ENCODE results near the gene COL4A6. TPM values are rescaled to one million over a fixed set of nuclear protein-coding genes. Genes with fewer than 3 reads are reported as not detected.

COL4A6 gene
- total and polyA plus RNA-seq, 2 of the 8 experiments (the other 6 are each of a cell fraction or from before 2014, with no cell fraction given) = 5.9 to 11.8 TPM

DNA sequence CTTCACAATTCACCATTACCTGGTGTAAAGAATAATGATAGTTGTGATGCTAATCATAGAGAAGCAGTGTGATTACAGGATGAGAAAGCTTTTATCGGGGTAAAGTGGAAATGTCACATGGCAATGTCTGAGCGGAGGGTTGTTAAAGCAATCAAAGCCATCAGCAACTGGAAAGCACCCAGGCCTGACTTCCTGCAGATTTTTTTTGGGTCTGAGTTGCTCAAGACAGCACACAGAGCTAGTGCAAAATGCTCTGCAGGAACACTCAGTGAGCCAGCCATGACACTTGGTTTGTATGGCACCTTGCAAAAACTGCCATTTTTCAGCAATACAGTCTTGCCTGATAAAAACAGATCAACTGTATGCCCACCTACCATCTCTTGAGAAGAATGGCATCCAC lies 152.9 kb downstream of the COL4A6 start:
- Histone ChIP-seq H2AFZ (ENCODE audit: low read length) (no peak overlapping the region), H2BK15ac (ENCODE audit: low read length) (no peak overlapping the region), H4K5ac (ENCODE audit: insufficient read length, low read depth, low read length) (no peak overlapping the region), H3K4me1 (replicated peaks in 1 of 4; ENCODE audit: control insufficient read depth in 3 of 4, insufficient read depth in 4 of 4, low read length in 3 of 4) (no peaks in the 10 kb centered on the region), H3K4ac (replicated peaks; ENCODE audit: insufficient read length, low read depth, low read length) (no peak overlapping the region), H3K27me3 (replicated peaks in 1 of 4; ENCODE audit: control insufficient read depth in 3 of 4, extremely low read depth in 1 of 4, insufficient read depth in 3 of 4, low read length in 3 of 4) (no peaks in the 10 kb centered on the region), H4K91ac (replicated peaks; ENCODE audit: insufficient read length, low read length) (no peak overlapping the region), H3K9me3 (ENCODE audit: insufficient read depth in 2 of 2, low read depth in 1 of 2, low read length in 1 of 2) (no peaks in the 10 kb centered on the region), H3K79me2 (ENCODE audit: control insufficient read depth in 1 of 2, insufficient read depth in 2 of 2, low read length in 2 of 2) (no peaks in the 10 kb centered on the region), H2BK12ac (ENCODE audit: low read depth, low read length) (no peak overlapping the region), H3K36me3 (ENCODE audit: control insufficient read depth in 2 of 4, insufficient read depth in 4 of 4, low read length in 3 of 4) (no peaks in the 10 kb centered on the region), H4K20me1 (replicated peaks in 1 of 2; ENCODE audit: control insufficient read depth in 1 of 2, insufficient read depth in 2 of 2, low read length in 2 of 2) (no peaks in the 10 kb centered on the region), H2BK20ac (ENCODE audit: low read length) (no peak overlapping the region), H2BK120ac (replicated peaks; ENCODE audit: low read depth, low read length) (no peak overlapping the region), H4K8ac (ENCODE audit: extremely low read depth, insufficient read depth, low read length) (no peak overlapping the region), H3K4me3 (ENCODE audit: extremely low read depth in 1 of 4, insufficient read depth in 2 of 4, low read depth in 3 of 4, low read length in 4 of 4) (no peak overlapping the region), H3K27ac (ENCODE audit: low read depth, low read length) (no peak overlapping the region), H2BK5ac (ENCODE audit: low read depth, low read length) (no peak overlapping the region), H2AK5ac (ENCODE audit: low read depth, low read length) (no peak overlapping the region), H3K23me2 (ENCODE audit: low read depth, low read length) (no peaks in the 10 kb centered on the region), H3K4me2 (ENCODE audit: insufficient read depth in 1 of 2, low read depth in 2 of 2, low read length in 2 of 2) (no peak overlapping the region), H3K56ac (replicated peaks; ENCODE audit: insufficient read length, low read depth, low read length) (no peak overlapping the region), H3K79me1 (ENCODE audit: low read depth, low read length) (no peaks in the 10 kb centered on the region), H3K18ac (ENCODE audit: extremely low read depth, low read length) (no peak overlapping the region), H3K23ac (ENCODE audit: insufficient read length) (no peak overlapping the region), H3K9ac (replicated peaks in 1 of 4; ENCODE audit: extremely low read depth in 1 of 4, low read depth in 3 of 4, low read length in 3 of 4) (no peak overlapping the region), H3K14ac (ENCODE audit: insufficient read length) (no peak overlapping the region)
- WGBS, 2 experiments (ENCODE audit: extremely low coverage in 1 of 2, insufficient coverage in 1 of 2, insufficient read length in 1 of 2, insufficient replicate concordance in 2 of 2, low coverage in 1 of 2, low lambda C conversion rate in 2 of 2, missing lambda C conversion rate in 1 of 2) = 100% methylated on average over 2 of the region's 2 CpGs; no CpG with 5 or more reads in 1 of the 2 experiments
- ChIA-PET POLR2A (ENCODE audit: partially characterized antibody) (no interaction called here), CTCF (ENCODE audit: partially characterized antibody) (interaction anchor here (1.1 to 2.4 kb wide), 2 partner anchors 18 to 20 kb away, joined by 3 to 6 read pairs; no protein-coding TSS in a partner anchor)
- DNase-seq (ENCODE audit: low read depth in 1 of 2, low spot score in 2 of 2) (no peak), FAIRE-seq (no peak)
- TF ChIP-seq SP1 (IDR thresholded peaks at IDR 0.05; ENCODE audit: low read depth, low read length) (no peak), CREB1 (IDR thresholded peaks at IDR 0.05) (no peak), SP2 (IDR thresholded peaks at IDR 0.05; ENCODE audit: low read length) (no peak), POU5F1 (IDR thresholded peaks at IDR 0.05; ENCODE audit: low read depth, low read length) (no peak), EZH2 (IDR thresholded peaks at IDR 0.05; ENCODE audit: low read depth, low read length, severe bottlenecking) (no peak), JUND (IDR thresholded peaks at IDR 0.05; ENCODE audit: low read length) (no peak), CBX5 (IDR thresholded peaks at IDR 0.05; ENCODE audit: low read depth, low read length) (no peak), POLR2A (IDR thresholded peaks at IDR 0.05; ENCODE audit: control extremely low read depth in 1 of 2, low read depth in 2 of 2, low read length in 2 of 2) (no peak)
- TF ChIP-seq, protein P1, sequence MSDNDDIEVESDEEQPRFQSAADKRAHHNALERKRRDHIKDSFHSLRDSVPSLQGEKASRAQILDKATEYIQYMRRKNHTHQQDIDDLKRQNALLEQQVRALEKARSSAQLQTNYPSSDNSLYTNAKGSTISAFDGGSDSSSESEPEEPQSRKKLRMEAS (IDR thresholded peaks at IDR 0.05) = no peak
- TF ChIP-seq, protein P2, sequence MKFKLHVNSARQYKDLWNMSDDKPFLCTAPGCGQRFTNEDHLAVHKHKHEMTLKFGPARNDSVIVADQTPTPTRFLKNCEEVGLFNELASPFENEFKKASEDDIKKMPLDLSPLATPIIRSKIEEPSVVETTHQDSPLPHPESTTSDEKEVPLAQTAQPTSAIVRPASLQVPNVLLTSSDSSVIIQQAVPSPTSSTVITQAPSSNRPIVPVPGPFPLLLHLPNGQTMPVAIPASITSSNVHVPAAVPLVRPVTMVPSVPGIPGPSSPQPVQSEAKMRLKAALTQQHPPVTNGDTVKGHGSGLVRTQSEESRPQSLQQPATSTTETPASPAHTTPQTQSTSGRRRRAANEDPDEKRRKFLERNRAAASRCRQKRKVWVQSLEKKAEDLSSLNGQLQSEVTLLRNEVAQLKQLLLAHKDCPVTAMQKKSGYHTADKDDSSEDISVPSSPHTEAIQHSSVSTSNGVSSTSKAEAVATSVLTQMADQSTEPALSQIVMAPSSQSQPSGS (IDR thresholded peaks at IDR 0.05; ENCODE audit: low read length) = no peak
- TF ChIP-seq, protein P3, sequence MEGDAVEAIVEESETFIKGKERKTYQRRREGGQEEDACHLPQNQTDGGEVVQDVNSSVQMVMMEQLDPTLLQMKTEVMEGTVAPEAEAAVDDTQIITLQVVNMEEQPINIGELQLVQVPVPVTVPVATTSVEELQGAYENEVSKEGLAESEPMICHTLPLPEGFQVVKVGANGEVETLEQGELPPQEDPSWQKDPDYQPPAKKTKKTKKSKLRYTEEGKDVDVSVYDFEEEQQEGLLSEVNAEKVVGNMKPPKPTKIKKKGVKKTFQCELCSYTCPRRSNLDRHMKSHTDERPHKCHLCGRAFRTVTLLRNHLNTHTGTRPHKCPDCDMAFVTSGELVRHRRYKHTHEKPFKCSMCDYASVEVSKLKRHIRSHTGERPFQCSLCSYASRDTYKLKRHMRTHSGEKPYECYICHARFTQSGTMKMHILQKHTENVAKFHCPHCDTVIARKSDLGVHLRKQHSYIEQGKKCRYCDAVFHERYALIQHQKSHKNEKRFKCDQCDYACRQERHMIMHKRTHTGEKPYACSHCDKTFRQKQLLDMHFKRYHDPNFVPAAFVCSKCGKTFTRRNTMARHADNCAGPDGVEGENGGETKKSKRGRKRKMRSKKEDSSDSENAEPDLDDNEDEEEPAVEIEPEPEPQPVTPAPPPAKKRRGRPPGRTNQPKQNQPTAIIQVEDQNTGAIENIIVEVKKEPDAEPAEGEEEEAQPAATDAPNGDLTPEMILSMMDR (IDR thresholded peaks at IDR 0.05; ENCODE audit: control extremely low read depth in 1 of 3, insufficient read depth in 1 of 3, low read depth in 1 of 3, low read length in 3 of 3) = no peak

Data from H1 (cell line).